Memory B cell (primary cell): Measurements from ENCODE around the gene CELF3.
"Not testable (repeated sequence)": the region's sequence is repeated elsewhere in the genome, so short reads cannot be mapped to it uniquely, and the experiment has no call there.

Source experiments
- ATAC-seq: fragments of 150-1000 bp; cut with Tn5 transposase; 2 replicates; pipeline ENCODE4 v1.10.0; 2021; ENCODE audit warnings: low read depth, mild to moderate bottlenecking, moderate library complexity
- DNase-seq, 2 donors: peaks; one replicate each; pipeline ENCODE4 v3.0.0; 2022; ENCODE audit warnings: low spot score in 2 of 2
- H3K27ac Mint-ChIP-seq: one replicate; pipeline ENCODE4 v1.8.0; 2022; ENCODE audit warnings: mild to moderate bottlenecking, moderate library complexity, mixed read lengths
- H3K27me3 Mint-ChIP-seq: one replicate; pipeline ENCODE4 v1.8.0; 2022; ENCODE audit warnings: mixed read lengths
- H3K36me3 Mint-ChIP-seq: one replicate; pipeline ENCODE4 v1.8.0; 2022; ENCODE audit warnings: mild to moderate bottlenecking, mixed read lengths
- H3K4me1 Mint-ChIP-seq: one replicate; pipeline ENCODE4 v1.8.0; 2022; ENCODE audit warnings: mixed read lengths
- H3K4me3 Mint-ChIP-seq: one replicate; pipeline ENCODE4 v1.8.0; 2022; ENCODE audit warnings: mild to moderate bottlenecking, moderate library complexity, mixed read lengths
- H3K9me3 Mint-ChIP-seq: one replicate; pipeline ENCODE4 v1.8.0; 2022; ENCODE audit warnings: mixed read lengths

Gene CELF3

DNA sequence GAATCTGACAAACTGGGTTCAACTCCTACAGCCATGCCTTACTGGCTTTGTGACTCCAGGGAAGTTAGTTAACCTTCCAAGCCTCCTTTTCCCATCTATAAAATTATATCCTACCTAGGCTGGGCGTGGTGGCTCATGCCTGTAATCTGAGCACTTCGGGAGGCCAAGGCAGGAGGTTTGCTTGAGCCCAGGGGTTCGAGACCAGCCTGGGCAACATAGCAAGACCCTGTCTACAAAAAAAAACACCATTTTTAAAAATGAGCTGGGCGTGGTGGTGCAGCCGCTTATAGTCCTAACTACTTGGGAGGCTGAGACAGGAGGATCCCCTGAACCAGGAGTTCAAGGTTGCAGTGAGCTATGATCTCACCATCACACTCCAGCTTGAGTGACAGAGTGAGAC lies 15.1 kb downstream of the CELF3 start:
- no peaks in the 10 kb centered on the region for H3K27me3 Mint-ChIP-seq
- no peaks in the 10 kb centered on the region for H3K9me3 Mint-ChIP-seq
- H3K4me3 Mint-ChIP-seq = no peak overlapping the region
- H3K27ac Mint-ChIP-seq = no peak overlapping the region
- peaks cover 26% of the 10 kb centered on the region for H3K36me3 Mint-ChIP-seq
- H3K4me1 Mint-ChIP-seq = peaks cover 14% of the 10 kb centered on the region
- no peak for DNase-seq
- no peak for ATAC-seq

GRCh38 chr1:151693057-151693651 lies 23.4 kb downstream of the CELF3 start:
- ATAC-seq (no peak), DNase-seq (no peak)
- Mint-ChIP-seq H3K9me3 (no peaks in the 10 kb centered on the region), H3K36me3 (peaks cover 39% of the 10 kb centered on the region), H3K4me3 (no peak overlapping the region), H3K27ac (no peak overlapping the region), H3K27me3 (no peaks in the 10 kb centered on the region), H3K4me1 (no peaks in the 10 kb centered on the region)

- no peak overlapping the region for H3K4me3 Mint-ChIP-seq
- no peaks in the 10 kb centered on the region for H3K27me3 Mint-ChIP-seq
- no peaks in the 10 kb centered on the region for H3K4me1 Mint-ChIP-seq
- H3K27ac Mint-ChIP-seq = no peak overlapping the region
- ATAC-seq (no peak), DNase-seq (no peak)
- H3K9me3 Mint-ChIP-seq = no peaks in the 10 kb centered on the region
- peaks cover 37% of the 10 kb centered on the region for H3K36me3 Mint-ChIP-seq
These were observed 24.4 kb downstream of the CELF3 start for GRCh38 chr1:151692226-151692625.

DNA sequence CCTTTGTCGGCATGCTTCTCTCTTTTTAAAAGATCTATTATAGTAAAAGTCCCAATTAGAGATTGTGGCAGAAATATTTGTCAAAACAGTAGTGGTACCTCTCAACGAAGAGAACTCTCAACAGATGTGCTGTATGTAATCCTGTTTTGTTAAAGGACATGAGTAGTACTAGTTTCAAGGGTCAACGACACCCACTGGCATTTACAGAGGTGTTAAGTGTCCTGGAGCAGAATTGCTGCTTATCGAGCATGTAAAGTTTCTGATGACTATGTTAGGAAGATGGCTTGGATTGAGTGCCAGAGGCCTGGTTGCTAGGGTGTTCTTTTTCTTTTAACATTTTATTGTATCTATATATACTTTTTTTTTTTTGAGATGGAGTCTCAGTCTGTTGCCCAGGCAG lies 27.1 kb downstream of the CELF3 start:
- peaks cover 26% of the 10 kb centered on the region for H3K36me3 Mint-ChIP-seq
- DNase-seq (no peak), ATAC-seq (no peak)
- H3K27me3 Mint-ChIP-seq = no peaks in the 10 kb centered on the region
- H3K9me3 Mint-ChIP-seq = no peaks in the 10 kb centered on the region
- no peak overlapping the region for H3K27ac Mint-ChIP-seq
- H3K4me1 Mint-ChIP-seq = no peaks in the 10 kb centered on the region
- H3K4me3 Mint-ChIP-seq = no peak overlapping the region

DNA sequence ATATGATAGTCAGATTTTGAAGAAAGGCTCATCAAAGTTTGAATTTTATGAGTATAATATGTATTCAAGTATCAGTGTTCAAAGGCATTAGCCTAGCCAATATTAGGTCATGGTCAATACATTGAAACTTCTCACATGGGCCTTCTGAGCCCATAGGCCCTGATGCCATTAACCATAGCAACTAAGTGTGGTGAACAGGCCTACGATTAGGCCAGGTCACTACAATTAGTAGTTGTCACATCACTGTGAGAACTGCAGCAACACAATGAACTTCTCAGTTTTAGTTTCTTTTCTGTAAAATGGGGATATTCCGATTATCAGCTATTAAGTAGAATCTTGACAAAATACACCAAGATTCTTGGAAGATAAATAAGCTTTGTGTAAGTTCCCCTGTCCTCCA lies 30.0 kb downstream of the CELF3 start:
- DNase-seq = no peak
- no peaks in the 10 kb centered on the region for H3K27me3 Mint-ChIP-seq
- H3K27ac Mint-ChIP-seq = no peak overlapping the region
- peaks cover 14% of the 10 kb centered on the region for H3K36me3 Mint-ChIP-seq
- H3K4me1 Mint-ChIP-seq = no peaks in the 10 kb centered on the region
- no peak for ATAC-seq
- no peak overlapping the region for H3K4me3 Mint-ChIP-seq
- no peaks in the 10 kb centered on the region for H3K9me3 Mint-ChIP-seq

GRCh38 chr1:151684128-151684527 lies 32.5 kb downstream of the CELF3 start:
- DNase-seq (no peak), ATAC-seq (no peak)
- no peaks in the 10 kb centered on the region for H3K4me1 Mint-ChIP-seq
- H3K9me3 Mint-ChIP-seq = no peaks in the 10 kb centered on the region
- H3K36me3 Mint-ChIP-seq = peaks cover 22% of the 10 kb centered on the region
- H3K27me3 Mint-ChIP-seq = no peaks in the 10 kb centered on the region
- H3K4me3 Mint-ChIP-seq = no peak overlapping the region
- H3K27ac Mint-ChIP-seq = no peak overlapping the region

GRCh38 chr1:151682901-151683300 lies 33.7 kb downstream of the CELF3 start:
- not testable (repeated sequence) for H3K4me3 Mint-ChIP-seq, H3K9me3 Mint-ChIP-seq, DNase-seq, H3K4me1 Mint-ChIP-seq, H3K27ac Mint-ChIP-seq, ATAC-seq, H3K27me3 Mint-ChIP-seq
- peaks cover 24% of the 10 kb centered on the region for H3K36me3 Mint-ChIP-seq

DNA sequence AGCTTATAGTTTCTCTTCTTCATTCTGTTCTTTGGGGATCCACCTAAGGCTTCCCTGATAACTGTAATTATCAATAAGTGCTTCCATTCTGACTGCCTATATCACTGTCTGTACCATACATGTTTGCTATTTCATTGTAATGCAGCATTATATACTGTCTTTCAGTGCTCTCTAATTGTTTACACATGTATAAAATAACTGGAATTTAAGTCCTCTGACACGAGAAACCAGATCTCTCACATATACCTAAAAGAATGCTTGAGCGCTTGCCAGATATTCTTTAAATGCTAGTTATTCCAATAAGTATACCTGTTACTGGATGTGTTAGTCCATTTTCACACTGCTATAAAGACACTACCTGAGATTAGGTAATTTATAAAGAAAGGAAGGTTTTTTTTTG lies 34.7 kb downstream of the CELF3 start:
- ATAC-seq = no peak
- no peaks in the 10 kb centered on the region for H3K9me3 Mint-ChIP-seq
- no peak overlapping the region for H3K27ac Mint-ChIP-seq
- H3K27me3 Mint-ChIP-seq = no peaks in the 10 kb centered on the region
- no peak overlapping the region for H3K4me3 Mint-ChIP-seq
- H3K36me3 Mint-ChIP-seq = peaks cover 22% of the 10 kb centered on the region
- DNase-seq = no peak
- no peaks in the 10 kb centered on the region for H3K4me1 Mint-ChIP-seq

DNA sequence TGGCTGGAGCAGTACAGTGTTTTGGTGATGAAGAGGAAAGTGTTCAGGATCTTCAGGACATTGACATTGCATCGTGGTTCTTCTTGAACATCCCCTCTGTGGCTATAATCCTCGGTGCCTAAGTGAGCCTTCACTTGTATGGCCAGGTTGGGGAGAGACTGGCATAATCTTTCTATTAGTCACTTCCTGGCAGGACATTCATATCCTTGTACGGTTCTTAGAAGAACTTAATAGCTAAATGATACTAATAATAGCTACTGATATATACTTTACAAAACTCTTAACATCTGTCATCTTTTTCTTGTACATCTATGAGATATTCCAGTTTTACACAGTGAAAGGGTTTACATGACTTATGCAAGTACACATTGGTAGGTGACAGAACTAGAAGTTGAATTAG lies 35.8 kb downstream of the CELF3 start:
- ATAC-seq (no peak), DNase-seq (no peak)
- H3K4me3 Mint-ChIP-seq = no peak overlapping the region
- no peak overlapping the region for H3K27ac Mint-ChIP-seq
- no peaks in the 10 kb centered on the region for H3K27me3 Mint-ChIP-seq
- peaks cover 20% of the 10 kb centered on the region for H3K36me3 Mint-ChIP-seq
- H3K4me1 Mint-ChIP-seq = no peaks in the 10 kb centered on the region
- H3K9me3 Mint-ChIP-seq = no peaks in the 10 kb centered on the region

DNA sequence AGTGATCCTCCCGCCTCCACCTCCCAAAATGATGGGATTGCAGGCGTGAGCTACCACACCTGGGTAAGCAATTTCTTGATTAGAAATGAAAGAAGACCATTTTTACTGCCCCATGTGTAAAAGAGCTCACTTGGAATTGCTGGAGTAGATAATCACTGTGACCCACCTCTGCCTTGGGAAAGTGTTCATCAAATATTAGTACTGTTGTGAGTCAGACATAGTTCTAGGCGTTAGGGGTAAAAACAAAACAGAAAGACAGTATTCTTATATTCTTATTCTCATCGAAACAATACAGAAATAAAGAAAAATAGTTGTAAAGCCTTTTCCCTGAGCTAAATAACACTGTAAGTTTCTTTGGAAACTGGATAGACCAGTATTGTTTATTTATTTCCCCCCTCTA lies 36.2 kb downstream of the CELF3 start:
- no peak for DNase-seq

DNA sequence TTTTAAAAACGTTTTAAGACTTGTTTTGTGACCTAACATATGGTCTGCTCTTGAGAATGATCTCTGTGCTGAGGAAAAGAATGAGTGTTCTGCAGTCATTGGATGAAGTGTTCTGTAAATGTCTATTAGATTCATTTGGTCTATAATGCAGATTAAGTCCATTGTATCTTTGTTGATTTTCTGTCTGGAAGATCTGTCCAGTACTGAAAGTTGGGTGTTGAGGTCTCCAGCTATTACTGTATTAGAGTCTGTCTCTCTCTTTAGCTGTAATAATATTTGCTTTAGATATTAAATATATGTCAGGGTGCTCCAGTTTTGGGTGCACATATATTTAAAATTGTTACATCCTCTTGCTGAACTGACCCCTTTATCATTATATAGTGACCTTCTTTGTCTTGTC lies 43.2 kb downstream of the CELF3 start:
- no peaks in the 10 kb centered on the region for H3K27me3 Mint-ChIP-seq
- no peak for DNase-seq

More for the DNA sequence above, 36.2 kb downstream of the CELF3 start:
- H3K9me3 Mint-ChIP-seq = no peaks in the 10 kb centered on the region
- peaks cover 20% of the 10 kb centered on the region for H3K36me3 Mint-ChIP-seq
- no peak overlapping the region for H3K4me3 Mint-ChIP-seq
- H3K27ac Mint-ChIP-seq = no peak overlapping the region
- no peak for ATAC-seq
- H3K4me1 Mint-ChIP-seq = no peaks in the 10 kb centered on the region
- no peaks in the 10 kb centered on the region for H3K27me3 Mint-ChIP-seq

GRCh38 chr1:151670036-151670675 lies 46.4 kb downstream of the CELF3 start:
- not testable (repeated sequence) for H3K9me3 Mint-ChIP-seq, ATAC-seq, H3K4me3 Mint-ChIP-seq, DNase-seq, H3K4me1 Mint-ChIP-seq, H3K27ac Mint-ChIP-seq, H3K27me3 Mint-ChIP-seq
- peaks cover 46% of the 10 kb centered on the region for H3K36me3 Mint-ChIP-seq

More for the DNA sequence above, 43.2 kb downstream of the CELF3 start:
- no peak for ATAC-seq
- peaks cover 46% of the 10 kb centered on the region for H3K36me3 Mint-ChIP-seq
- peaks cover 6% of the 10 kb centered on the region for H3K9me3 Mint-ChIP-seq
- no peaks in the 10 kb centered on the region for H3K4me1 Mint-ChIP-seq
- H3K27ac Mint-ChIP-seq = no peak overlapping the region
- no peak overlapping the region for H3K4me3 Mint-ChIP-seq

DNA sequence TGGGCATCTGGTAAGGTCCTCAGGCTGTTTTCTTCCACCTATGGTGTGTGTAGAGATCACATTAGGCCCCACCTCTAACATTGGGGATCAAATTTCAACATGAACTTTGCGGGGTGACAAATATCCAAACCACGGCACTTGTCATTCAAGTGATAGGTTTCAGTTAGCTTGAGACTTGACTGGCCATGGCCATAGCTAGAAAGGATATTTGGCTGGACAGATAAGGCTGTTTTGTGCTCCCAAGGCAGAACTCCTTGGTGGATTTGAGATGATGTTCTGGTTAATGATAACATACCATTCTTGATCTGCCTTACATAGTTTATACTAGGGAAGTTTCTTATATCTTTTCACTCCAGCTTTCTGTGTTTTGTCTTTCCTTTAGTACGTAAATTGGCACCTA lies 48.5 kb downstream of the CELF3 start:
- Mint-ChIP-seq H3K36me3 (peaks cover 40% of the 10 kb centered on the region), H3K9me3 (peaks cover 6% of the 10 kb centered on the region), H3K27me3 (no peaks in the 10 kb centered on the region), H3K27ac (no peak overlapping the region), H3K4me1 (no peaks in the 10 kb centered on the region), H3K4me3 (no peak overlapping the region)
- ATAC-seq (no peak), DNase-seq (no peak)

DNA sequence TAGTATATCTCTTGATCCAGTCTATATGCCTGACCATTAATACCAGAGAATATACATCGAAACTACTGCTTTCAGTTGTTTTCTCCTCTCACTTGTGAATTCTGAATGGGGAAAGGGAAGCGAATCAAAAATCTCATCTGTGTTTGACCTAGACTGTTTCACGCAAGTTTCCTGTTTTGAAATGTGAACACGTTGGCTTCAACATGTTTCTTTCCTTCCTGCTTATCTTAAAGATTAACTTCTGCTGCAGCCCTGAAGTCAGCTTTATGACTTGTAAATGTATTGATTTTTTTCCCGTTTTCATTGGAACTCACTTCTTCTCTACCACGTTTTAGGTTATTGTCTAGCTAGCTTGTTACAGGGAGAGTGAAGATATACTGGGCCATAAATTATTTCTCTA lies 54.9 kb downstream of the CELF3 start:
- no peak for ATAC-seq
- peaks cover 28% of the 10 kb centered on the region for H3K36me3 Mint-ChIP-seq
- no peak overlapping the region for H3K4me3 Mint-ChIP-seq
- no peaks in the 10 kb centered on the region for H3K4me1 Mint-ChIP-seq
- no peaks in the 10 kb centered on the region for H3K9me3 Mint-ChIP-seq
- no peak for DNase-seq
- no peak overlapping the region for H3K27ac Mint-ChIP-seq
- H3K27me3 Mint-ChIP-seq = no peaks in the 10 kb centered on the region

DNA sequence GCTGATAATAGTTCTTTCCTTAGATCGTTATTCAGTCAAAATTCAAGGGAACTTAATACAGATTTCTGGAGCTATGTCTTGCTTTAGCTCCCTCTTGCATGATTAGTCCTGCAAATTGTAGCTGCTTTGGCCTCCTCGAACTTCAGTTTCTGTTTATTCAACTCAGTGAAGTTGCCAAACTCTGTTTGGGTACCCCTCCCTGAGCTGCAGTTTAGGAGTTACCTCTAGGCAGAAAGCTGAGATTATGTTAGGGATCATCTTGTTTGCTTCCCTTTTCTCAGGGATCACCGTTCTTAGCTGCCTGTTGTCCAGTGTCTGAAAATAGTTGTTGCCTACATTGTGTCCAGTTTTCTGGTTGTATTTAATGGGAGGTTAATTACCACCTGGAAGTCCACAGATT lies 61.2 kb downstream of the CELF3 start:
- H3K4me3 Mint-ChIP-seq = no peak overlapping the region
- no peaks in the 10 kb centered on the region for H3K9me3 Mint-ChIP-seq
- peaks cover 17% of the 10 kb centered on the region for H3K36me3 Mint-ChIP-seq
- no peak overlapping the region for H3K27ac Mint-ChIP-seq
- H3K4me1 Mint-ChIP-seq = peaks cover 9% of the 10 kb centered on the region
- H3K27me3 Mint-ChIP-seq = no peaks in the 10 kb centered on the region
- DNase-seq (no peak), ATAC-seq (no peak)
